ENCODE measurements around the gene PYCR2.

GRCh38 chr1:225928186-225929175 lies 4.4 kb upstream of the PYCR2 start:
- TF ChIP-seq NRF1 (conservative IDR thresholded peaks at IDR 0.05; ENCODE audit: low read depth, low read length) (no peak), ZZZ3 (IDR thresholded peaks at IDR 0.05; ENCODE audit: control insufficient read depth, insufficient read length, low read depth) (no peak)
